HL-60 (cell line): ENCODE results near the gene IL23R.

Source experiments
- DNase-seq, 2 experiments: peaks; one replicate each; pipeline ENCODE4 v3.0.0-alpha.2; 2010 to 2020; ENCODE audit warnings: low read depth in 1 of 2, low spot score in 1 of 2
- H3K27ac ChIP-seq: fragments of 250-450 bp; sonication (Bioruptor Pico); replicated peaks from 2 replicates; pipeline ENCODE4 v1.5.1; 2020; ENCODE audit warnings: mild to moderate bottlenecking, moderate library complexity
- H3K27me3 ChIP-seq: fragments of 250-450 bp; sonication (Bioruptor Pico); 2 replicates; pipeline ENCODE4 v1.5.1; 2021; ENCODE audit warnings: mild to moderate bottlenecking, moderate library complexity; ENCODE audit not compliant: insufficient read depth, poor library complexity, severe bottlenecking
- H3K4me3 ChIP-seq: replicated peaks from 2 replicates; pipeline ENCODE4 v1.5.1; 2011; ENCODE audit warnings: mild to moderate bottlenecking, control low read depth, low read length; ENCODE audit not compliant: insufficient read depth
- GABPA ChIP-seq: IDR thresholded peaks from 2 replicates; pipeline ENCODE4 v1.6.1; 2012; ENCODE audit warnings: low read depth
- POLR2AphosphoS5 ChIP-seq: IDR thresholded peaks from 2 replicates; pipeline ENCODE4 v1.6.1; 2012; ENCODE audit warnings: low read depth
- SPI1 ChIP-seq: IDR thresholded peaks from 2 replicates; pipeline ENCODE4 v1.6.1; 2012; ENCODE audit warnings: low read depth, mild to moderate bottlenecking, borderline replicate concordance
- TF ChIP-seq, protein P1 (sequence below): IDR thresholded peaks from one replicate; pipeline ENCODE4 v1.5.1; 2011; ENCODE audit warnings: low read length, control low read depth, inconsistent platforms; ENCODE audit not compliant: insufficient read depth
- TF ChIP-seq, protein P2 (sequence below): IDR thresholded peaks from 2 replicates; pipeline ENCODE4 v1.6.1; 2012; ENCODE audit warnings: low read depth; ENCODE audit not compliant: insufficient replicate concordance

Gene IL23R

DNA sequence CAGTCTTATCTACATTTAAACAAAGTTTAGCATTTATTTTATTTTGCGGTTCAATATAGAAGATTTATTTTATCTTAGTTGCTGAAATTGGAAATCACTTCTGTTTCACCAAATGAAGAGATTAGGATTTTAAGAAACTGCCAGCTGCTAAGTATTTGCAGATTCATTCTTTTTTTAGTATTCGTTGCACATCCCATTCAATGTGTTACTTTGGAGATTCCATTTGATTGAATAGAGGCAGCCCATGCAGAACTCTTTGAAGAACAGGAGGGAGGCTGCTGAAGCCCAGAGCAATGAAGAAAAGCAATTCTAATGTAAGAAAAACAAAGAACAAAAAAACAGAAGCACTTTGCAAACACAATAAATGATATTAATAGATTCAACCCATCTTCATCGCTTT lies 102.8 kb downstream of the IL23R start:
- TF ChIP-seq, protein P1, sequence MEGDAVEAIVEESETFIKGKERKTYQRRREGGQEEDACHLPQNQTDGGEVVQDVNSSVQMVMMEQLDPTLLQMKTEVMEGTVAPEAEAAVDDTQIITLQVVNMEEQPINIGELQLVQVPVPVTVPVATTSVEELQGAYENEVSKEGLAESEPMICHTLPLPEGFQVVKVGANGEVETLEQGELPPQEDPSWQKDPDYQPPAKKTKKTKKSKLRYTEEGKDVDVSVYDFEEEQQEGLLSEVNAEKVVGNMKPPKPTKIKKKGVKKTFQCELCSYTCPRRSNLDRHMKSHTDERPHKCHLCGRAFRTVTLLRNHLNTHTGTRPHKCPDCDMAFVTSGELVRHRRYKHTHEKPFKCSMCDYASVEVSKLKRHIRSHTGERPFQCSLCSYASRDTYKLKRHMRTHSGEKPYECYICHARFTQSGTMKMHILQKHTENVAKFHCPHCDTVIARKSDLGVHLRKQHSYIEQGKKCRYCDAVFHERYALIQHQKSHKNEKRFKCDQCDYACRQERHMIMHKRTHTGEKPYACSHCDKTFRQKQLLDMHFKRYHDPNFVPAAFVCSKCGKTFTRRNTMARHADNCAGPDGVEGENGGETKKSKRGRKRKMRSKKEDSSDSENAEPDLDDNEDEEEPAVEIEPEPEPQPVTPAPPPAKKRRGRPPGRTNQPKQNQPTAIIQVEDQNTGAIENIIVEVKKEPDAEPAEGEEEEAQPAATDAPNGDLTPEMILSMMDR: no peak
- no peak for TF ChIP-seq POLR2AphosphoS5
- no peak for TF ChIP-seq SPI1
- no peak for TF ChIP-seq GABPA
- TF ChIP-seq, protein P2, sequence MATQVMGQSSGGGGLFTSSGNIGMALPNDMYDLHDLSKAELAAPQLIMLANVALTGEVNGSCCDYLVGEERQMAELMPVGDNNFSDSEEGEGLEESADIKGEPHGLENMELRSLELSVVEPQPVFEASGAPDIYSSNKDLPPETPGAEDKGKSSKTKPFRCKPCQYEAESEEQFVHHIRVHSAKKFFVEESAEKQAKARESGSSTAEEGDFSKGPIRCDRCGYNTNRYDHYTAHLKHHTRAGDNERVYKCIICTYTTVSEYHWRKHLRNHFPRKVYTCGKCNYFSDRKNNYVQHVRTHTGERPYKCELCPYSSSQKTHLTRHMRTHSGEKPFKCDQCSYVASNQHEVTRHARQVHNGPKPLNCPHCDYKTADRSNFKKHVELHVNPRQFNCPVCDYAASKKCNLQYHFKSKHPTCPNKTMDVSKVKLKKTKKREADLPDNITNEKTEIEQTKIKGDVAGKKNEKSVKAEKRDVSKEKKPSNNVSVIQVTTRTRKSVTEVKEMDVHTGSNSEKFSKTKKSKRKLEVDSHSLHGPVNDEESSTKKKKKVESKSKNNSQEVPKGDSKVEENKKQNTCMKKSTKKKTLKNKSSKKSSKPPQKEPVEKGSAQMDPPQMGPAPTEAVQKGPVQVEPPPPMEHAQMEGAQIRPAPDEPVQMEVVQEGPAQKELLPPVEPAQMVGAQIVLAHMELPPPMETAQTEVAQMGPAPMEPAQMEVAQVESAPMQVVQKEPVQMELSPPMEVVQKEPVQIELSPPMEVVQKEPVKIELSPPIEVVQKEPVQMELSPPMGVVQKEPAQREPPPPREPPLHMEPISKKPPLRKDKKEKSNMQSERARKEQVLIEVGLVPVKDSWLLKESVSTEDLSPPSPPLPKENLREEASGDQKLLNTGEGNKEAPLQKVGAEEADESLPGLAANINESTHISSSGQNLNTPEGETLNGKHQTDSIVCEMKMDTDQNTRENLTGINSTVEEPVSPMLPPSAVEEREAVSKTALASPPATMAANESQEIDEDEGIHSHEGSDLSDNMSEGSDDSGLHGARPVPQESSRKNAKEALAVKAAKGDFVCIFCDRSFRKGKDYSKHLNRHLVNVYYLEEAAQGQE: no peak
- Histone ChIP-seq H3K27me3 (no peaks in the 10 kb centered on the region), H3K27ac (no peak overlapping the region), H3K4me3 (no peak overlapping the region)
- no peak for DNase-seq

DNA sequence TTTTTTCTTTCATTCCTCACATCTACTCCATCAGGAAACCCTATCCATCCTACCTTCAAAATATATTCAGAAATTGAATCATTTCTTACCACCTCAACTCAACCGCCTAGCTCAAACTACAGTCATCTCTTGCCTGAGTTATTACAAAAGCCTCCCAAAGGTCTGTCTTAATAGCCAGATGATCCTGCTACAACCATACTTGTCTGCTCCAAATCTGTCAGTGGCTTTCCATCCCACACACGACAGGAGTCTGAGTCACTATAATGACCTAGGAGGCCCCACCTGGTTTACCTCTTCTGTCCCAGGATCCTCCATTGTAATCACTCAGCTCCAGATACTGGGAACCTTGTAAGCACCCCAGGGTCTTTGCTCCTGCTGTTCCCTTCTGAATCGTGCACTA lies 104.3 kb downstream of the IL23R start:
- TF ChIP-seq, protein P1: no peak
- TF ChIP-seq SPI1 (no peak), GABPA (no peak), POLR2AphosphoS5 (no peak)
- TF ChIP-seq, protein P2: no peak
- no peak for DNase-seq

DNA sequence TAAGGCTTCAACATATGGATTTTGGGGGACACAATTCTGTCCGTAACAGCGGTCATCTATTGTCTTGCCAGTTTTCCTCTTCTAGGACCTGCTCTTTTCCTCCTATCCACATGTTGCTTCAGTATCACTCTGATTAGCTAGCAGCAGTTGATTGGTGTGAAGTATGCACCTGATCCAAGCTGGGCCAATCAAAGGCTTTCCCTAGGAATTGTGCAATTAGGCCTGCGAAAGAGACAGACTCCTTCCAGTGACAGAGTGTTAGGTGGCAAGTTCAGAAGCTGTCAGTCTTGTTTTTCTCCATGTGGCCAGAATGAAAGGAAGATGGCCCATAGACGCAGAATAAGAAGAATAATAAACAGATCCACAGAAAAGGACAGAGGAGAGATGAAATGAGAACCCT lies 107.3 kb downstream of the IL23R start:
- Histone ChIP-seq H3K4me3 (no peak overlapping the region), H3K27ac (no peak overlapping the region), H3K27me3 (no peaks in the 10 kb centered on the region)
- no peak for DNase-seq
- no peak for TF ChIP-seq POLR2AphosphoS5
- TF ChIP-seq, protein P1: no peak
- TF ChIP-seq, protein P2: no peak
- no peak for TF ChIP-seq SPI1
- no peak for TF ChIP-seq GABPA

More for the DNA sequence above, 104.3 kb downstream of the IL23R start:
- Histone ChIP-seq H3K27ac (no peak overlapping the region), H3K27me3 (no peaks in the 10 kb centered on the region), H3K4me3 (no peak overlapping the region)
